WTC11 (cell line): Measurements from ENCODE around the gene TEKT1. TPM values are rescaled to one million over a fixed set of nuclear protein-coding genes. Genes with fewer than 3 reads are reported as not detected.
A peak's percentile ranks its signal among the peaks of the same experiment; 100 is the strongest.

ENCODE experiments used
- ATAC-seq: fragments of 200-7000 bp; cut with Tn5 transposase; 2 replicates; pipeline ENCODE4 v1.10.0; 2021; ENCODE audit warnings: mild to moderate bottlenecking, moderate library complexity
- CTCF ChIA-PET: fragments of 300-600 bp; sonication (Branson Sonifier 250); formaldehyde crosslinking; loops from one replicate; lab custom pipeline; 2021; ENCODE audit warnings: antibody characterized with exemption; lab: Charles Lee
- POLR2A ChIA-PET: fragments of 350-600 bp; sonication (Branson Sonifier 250); formaldehyde crosslinking; loops from one replicate; lab custom pipeline; 2021; ENCODE audit warnings: antibody characterized with exemption; lab: Charles Lee
- DNase-seq: peaks from one replicate; pipeline ENCODE4 v3.0.0; 2021; ENCODE audit warnings: low spot score
- H3K27ac Mint-ChIP-seq: 2 replicates; pipeline ENCODE4 v1.8.0; 2021; ENCODE audit warnings: mixed read lengths
- H3K27me3 Mint-ChIP-seq: 2 replicates; pipeline ENCODE4 v1.8.0; 2021; ENCODE audit warnings: low read depth, mild to moderate bottlenecking, moderate library complexity, mixed read lengths
- H3K36me3 Mint-ChIP-seq: 2 replicates; pipeline ENCODE4 v1.8.0; 2021; ENCODE audit warnings: mixed read lengths
- H3K4me1 Mint-ChIP-seq: 2 replicates; pipeline ENCODE4 v1.8.0; 2022; ENCODE audit warnings: mixed read lengths
- H3K4me3 Mint-ChIP-seq: 2 replicates; pipeline ENCODE4 v1.8.0; 2021; ENCODE audit warnings: mild to moderate bottlenecking, moderate library complexity, mixed read lengths
- H3K9me3 Mint-ChIP-seq: 2 replicates; pipeline ENCODE4 v1.8.0; 2021; ENCODE audit warnings: mixed read lengths
- ATF1 ChIP-seq: sonication (generic); formaldehyde crosslinking; IDR thresholded peaks from 2 replicates; pipeline ENCODE4 v1.8.1; 2023; ENCODE audit warnings: mild to moderate bottlenecking, moderate library complexity, missing genetic modification reagents
- CDX4 ChIP-seq: fragments of 250-450 bp; sonication (Bioruptor Pico); IDR thresholded peaks from 2 replicates; pipeline ENCODE4 v1.9.0; 2021; ENCODE audit warnings: moderate library complexity, mild to moderate bottlenecking, inconsistent platforms, borderline replicate concordance
- ETV6 ChIP-seq: sonication (generic); formaldehyde crosslinking; IDR thresholded peaks from 2 replicates; pipeline ENCODE4 v1.8.1; 2022; ENCODE audit warnings: mild to moderate bottlenecking, missing genetic modification reagents
- FOXP1 ChIP-seq: sonication (generic); formaldehyde crosslinking; IDR thresholded peaks from 2 replicates; pipeline ENCODE4 v1.8.0; 2022; ENCODE audit warnings: missing genetic modification reagents, mild to moderate bottlenecking, moderate library complexity, borderline replicate concordance
- GABPB1 ChIP-seq: sonication (generic); formaldehyde crosslinking; IDR thresholded peaks from 2 replicates; pipeline ENCODE4 v1.8.1; 2023; ENCODE audit warnings: mild to moderate bottlenecking, missing genetic modification reagents
- GTF2I ChIP-seq: fragments of 250-450 bp; sonication (Bioruptor Pico); conservative IDR thresholded peaks from 2 replicates; pipeline ENCODE4 v1.4.0; 2021; ENCODE audit warnings: mild to moderate bottlenecking
- HMGXB4 ChIP-seq: sonication (generic); formaldehyde crosslinking; IDR thresholded peaks from 2 replicates; pipeline ENCODE4 v1.8.1; 2023; ENCODE audit warnings: mild to moderate bottlenecking, moderate library complexity, missing genetic modification reagents
- JAZF1 ChIP-seq: fragments of 250-450 bp; sonication (Bioruptor Pico); IDR thresholded peaks from 2 replicates; pipeline ENCODE4 v1.9.0; 2021; ENCODE audit warnings: moderate library complexity, mild to moderate bottlenecking, inconsistent platforms
- MXD4 ChIP-seq: fragments of 250-450 bp; sonication (Bioruptor Pico); IDR thresholded peaks from 2 replicates; pipeline ENCODE4 v1.8.0; 2021; ENCODE audit warnings: mild to moderate bottlenecking, moderate library complexity, borderline replicate concordance
- NFATC4 ChIP-seq: fragments of 250-450 bp; sonication (Bioruptor Pico); IDR thresholded peaks from 2 replicates; pipeline ENCODE4 v1.9.0; 2021; ENCODE audit warnings: mild to moderate bottlenecking
- NR1H2 ChIP-seq: sonication (generic); formaldehyde crosslinking; IDR thresholded peaks from 2 replicates; pipeline ENCODE4 v1.9.0; 2021; ENCODE audit warnings: mild to moderate bottlenecking, moderate library complexity, missing genetic modification reagents
- PRDM15 ChIP-seq: sonication (generic); formaldehyde crosslinking; IDR thresholded peaks from 2 replicates; pipeline ENCODE4 v1.8.0; 2022; ENCODE audit warnings: missing genetic modification reagents
- RORB ChIP-seq: fragments of 250-450 bp; sonication (Bioruptor Pico); IDR thresholded peaks from 2 replicates; pipeline ENCODE4 v1.9.0; 2021; ENCODE audit warnings: mild to moderate bottlenecking
- SP1 ChIP-seq: sonication (generic); formaldehyde crosslinking; conservative IDR thresholded peaks from 2 replicates; pipeline ENCODE4 v1.8.1; 2022; ENCODE audit warnings: missing genetic modification reagents
- TCF7 ChIP-seq: sonication (generic); formaldehyde crosslinking; IDR thresholded peaks from 2 replicates; pipeline ENCODE4 v1.8.0; 2022; ENCODE audit warnings: mild to moderate bottlenecking, low read depth, missing genetic modification reagents, moderate library complexity
- ZNF121 ChIP-seq: sonication (generic); formaldehyde crosslinking; IDR thresholded peaks from 2 replicates; pipeline ENCODE4 v1.8.0; 2023; ENCODE audit warnings: missing genetic modification reagents
- ZNF232 ChIP-seq: sonication (generic); formaldehyde crosslinking; IDR thresholded peaks from 2 replicates; pipeline ENCODE4 v1.8.0; 2022; ENCODE audit warnings: mild to moderate bottlenecking, missing genetic modification reagents
- ZNF281 ChIP-seq: sonication (generic); formaldehyde crosslinking; IDR thresholded peaks from 2 replicates; pipeline ENCODE4 v1.8.0; 2023; ENCODE audit warnings: mild to moderate bottlenecking, missing genetic modification reagents
- ZNF512 ChIP-seq: sonication (generic); formaldehyde crosslinking; IDR thresholded peaks from 2 replicates; pipeline ENCODE4 v1.8.1; 2022; ENCODE audit warnings: missing genetic modification reagents, borderline replicate concordance
- ZNF671 ChIP-seq: fragments of 250-450 bp; sonication (Bioruptor Pico); IDR thresholded peaks from 2 replicates; pipeline ENCODE4 v1.8.0; 2021; ENCODE audit warnings: mild to moderate bottlenecking
- total RNA-seq: library from RNA; stranded (reverse); gene quantifications from 3 replicates; pipeline ENCODE4 v1.2.3, GENCODE V29; 2021

The TEKT1 gene
- total RNA-seq, 1 experiment from 2014 or later, result 0.37 TPM

GRCh38 chr17:6753006-6753445 lies 78.5 kb downstream of the TEKT1 start:
- 0 out of 2 replicates have a peak, but pooled peaks have one; percentile 19 for TF ChIP-seq PRDM15 (CRISPR knock-in tag)
- no peak for TF ChIP-seq ZNF512 (CRISPR knock-in tag)
- TF ChIP-seq ZNF281 (CRISPR knock-in tag), result no peak
- no peak for TF ChIP-seq JAZF1
- TF ChIP-seq ETV6, result 0 out of 2 replicates have a peak, but pooled peaks have one; percentile 45
- no peak for TF ChIP-seq RORB (CRISPR knock-in tag)
- ATAC-seq (peak; percentile 68), DNase-seq (peak; percentile 29)
- peaks cover 29% of the 10 kb centered on the region for H3K4me1 Mint-ChIP-seq
- H3K27ac Mint-ChIP-seq, result peak overlapping the region; percentile 87; the same call in 1 of the 2 replicates
- no peak overlapping the region for H3K4me3 Mint-ChIP-seq
- POLR2A ChIA-PET, result interaction anchor here (0.7 kb wide), 1 partner anchor 9 kb away, joined by 3 read pairs; no protein-coding TSS in a partner anchor
- peaks cover 15% of the 10 kb centered on the region for H3K9me3 Mint-ChIP-seq
- peaks cover 7% of the 10 kb centered on the region; the same call in 1 of the 2 replicates for H3K36me3 Mint-ChIP-seq
- no peaks in the 10 kb centered on the region for H3K27me3 Mint-ChIP-seq
- CTCF ChIA-PET, result interaction anchor here (1.0 to 2.6 kb wide), 3 partner anchors 40 to 51 kb away, joined by 3 to 13 read pairs (median 3); partner anchors contain the start of gene SLC13A5

- DNase-seq (no peak), ATAC-seq (no peak)
- Mint-ChIP-seq H3K36me3 (peaks cover 7% of the 10 kb centered on the region; the same call in 1 of the 2 replicates), H3K27me3 (no peaks in the 10 kb centered on the region), H3K4me3 (no peak overlapping the region), H3K9me3 (peaks cover 17% of the 10 kb centered on the region), H3K4me1 (peaks cover 24% of the 10 kb centered on the region), H3K27ac (0 out of 2 replicates have a peak overlapping the region, but pooled peaks have one; percentile 12)
- TF ChIP-seq ZNF671 (CRISPR knock-in tag) (no peak), GABPB1 (CRISPR knock-in tag) (peak; percentile 97)
- ChIA-PET CTCF (interaction anchor here (1.0 to 2.6 kb wide), 3 partner anchors 39 to 91 kb away, joined by 3 to 13 read pairs (median 4); partner anchors contain the start of gene SLC13A5), POLR2A (no interaction called here)
These were observed 79.2 kb downstream of the TEKT1 start for GRCh38 chr17:6752068-6752909.

- ATAC-seq, result no peak
- peaks cover 34% of the 10 kb centered on the region for H3K9me3 Mint-ChIP-seq
- peaks cover 7% of the 10 kb centered on the region; the same call in 1 of the 2 replicates for H3K36me3 Mint-ChIP-seq
- TF ChIP-seq ZNF121 (no peak), CDX4 (CRISPR knock-in tag) (no peak), ZNF232 (CRISPR knock-in tag) (no peak), ATF1 (CRISPR knock-in tag) (no peak), HMGXB4 (no peak), GTF2I (CRISPR knock-in tag) (no peak), FOXP1 (CRISPR knock-in tag) (no peak), SP1 (no peak), MXD4 (CRISPR knock-in tag) (no peak), NFATC4 (no peak), NR1H2 (no peak), TCF7 (CRISPR knock-in tag) (no peak), ZNF671 (CRISPR knock-in tag) (no peak)
- no peak overlapping the region for H3K27ac Mint-ChIP-seq
- CTCF ChIA-PET, result interaction anchor here (0.6 to 1.5 kb wide), 5 partner anchors 38 to 1712 kb away, joined by 3 to 8 read pairs (median 4); no protein-coding TSS in a partner anchor
- no peak overlapping the region for H3K4me3 Mint-ChIP-seq
- DNase-seq, result no peak
- peaks cover 19% of the 10 kb centered on the region for H3K4me1 Mint-ChIP-seq
- peaks cover 5% of the 10 kb centered on the region; the same call in 1 of the 2 replicates for H3K27me3 Mint-ChIP-seq
- POLR2A ChIA-PET, result no interaction called here
These were observed 82.0 kb downstream of the TEKT1 start for GRCh38 chr17:6749519-6749918.
